Stromal cell of bone marrow (primary cell): Measurements from ENCODE around the gene LTB.

ENCODE experiments used
- DNase-seq: peaks from one replicate; pipeline ENCODE4 v3.0.0-alpha.2; 2012; ENCODE audit warnings: low read depth

LTB gene

DNA sequence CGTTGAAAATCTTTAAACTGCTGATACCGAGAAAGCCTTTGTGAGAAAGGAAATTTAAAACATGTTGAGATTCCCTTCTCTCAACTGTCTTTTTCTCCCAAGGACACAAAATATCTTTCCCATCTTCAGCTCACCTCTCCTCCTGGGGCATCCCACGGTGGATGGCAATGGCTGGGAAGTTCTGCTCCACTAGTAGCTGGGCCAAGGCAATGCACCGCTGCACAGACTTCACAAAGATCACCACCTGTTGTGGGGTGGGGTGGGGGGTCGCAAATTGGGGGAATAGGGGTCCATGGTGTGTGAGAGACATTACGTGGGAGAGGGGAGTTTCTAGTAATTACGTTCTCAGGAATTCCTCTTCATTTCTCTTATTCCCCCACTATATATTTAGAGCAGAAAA, 51.1 kb downstream of the LTB start:
- DNase-seq, result no peak

DNA sequence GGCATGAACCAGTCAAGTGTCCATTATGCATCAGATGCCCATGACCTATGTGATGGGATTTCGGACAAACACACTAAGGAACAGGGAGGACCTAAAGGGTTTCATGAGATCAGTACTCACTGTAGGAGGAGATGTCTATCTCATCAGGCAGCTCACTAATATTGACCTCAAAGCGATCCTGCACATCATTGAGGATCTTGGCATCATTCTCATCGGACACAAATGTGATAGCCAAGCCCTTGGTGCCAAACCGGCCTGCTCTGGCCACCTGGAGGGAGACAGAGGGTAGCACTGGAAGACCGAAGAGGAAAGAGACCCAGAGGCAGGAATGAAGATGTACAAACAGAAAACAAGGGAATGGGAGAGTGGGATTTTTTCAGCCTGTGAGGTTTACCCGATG, 51.6 kb downstream of the LTB start:
- no peak for DNase-seq
